Lower lobe of right lung (tissue), 2 donors: Measurements from ENCODE around the gene DAP. TPM values are rescaled to one million over a fixed set of nuclear protein-coding genes. Genes with fewer than 3 reads are reported as not detected.

ENCODE experiments used
- ATAC-seq, 2 donors: fragments of 200-7000 bp; cut with Tn5 transposase; one replicate each; pipeline ENCODE4 v1.9.1; 2020 to 2022; ENCODE audit warnings: mild to moderate bottlenecking in 2 of 2, moderate library complexity in 2 of 2
- DNase-seq: peaks from one replicate; pipeline ENCODE4 v3.0.0-alpha.2; 2020
- H3K27ac ChIP-seq: fragments of 200-600 bp; one replicate; pipeline ENCODE4 v1.8.0; 2022
- H3K27me3 ChIP-seq: fragments of 200-600 bp; one replicate; pipeline ENCODE4 v1.8.0; 2022; ENCODE audit warnings: low read depth
- H3K36me3 ChIP-seq: fragments of 200-600 bp; one replicate; pipeline ENCODE4 v1.8.0; 2022; ENCODE audit warnings: mild to moderate bottlenecking
- H3K4me1 ChIP-seq: fragments of 200-600 bp; one replicate; pipeline ENCODE4 v1.8.0; 2022
- H3K4me3 ChIP-seq: fragments of 200-600 bp; one replicate; pipeline ENCODE4 v1.8.0; 2022; ENCODE audit warnings: mild to moderate bottlenecking
- H3K9me3 ChIP-seq: fragments of 200-600 bp; one replicate; pipeline ENCODE4 v1.8.0; 2022
- CTCF ChIP-seq: fragments of 200-600 bp; IDR thresholded peaks from one replicate; pipeline ENCODE4 v1.8.0; 2022; ENCODE audit warnings: antibody characterized with exemption, mild to moderate bottlenecking
- intact Hi-C: fragments of 100-400 bp; cut with DNase I; formaldehyde crosslinking; loops from one replicate; pipeline ENCODE4 v1.11.0; 2022
- total RNA-seq: library from RNA; stranded (reverse); fragmentation: NEBNext Ultra II Directional; extraction: Animal tissue kit (Norgen Biotek cat#: 25700); gene quantifications from one replicate; pipeline ENCODE4 v1.2.1, GENCODE V29; 2021
- donor health status: DM: no; HTN: yes; CAD: no; lungs with severe emphysema.

Gene DAP
- total RNA-seq, 1 donor from 2014 or later = 89.8 TPM

GRCh38 chr5:10672146-10673016, 88.7 kb downstream of the DAP start:
- no peaks in the 10 kb centered on the region for H3K27me3 ChIP-seq
- H3K4me3 ChIP-seq = no peak overlapping the region
- intact Hi-C loops = no loop called here
- TF ChIP-seq CTCF = no peak
- no peak overlapping the region for H3K27ac ChIP-seq
- no peaks in the 10 kb centered on the region for H3K9me3 ChIP-seq
- H3K4me1 ChIP-seq = peaks cover 4% of the 10 kb centered on the region
- peaks cover under 1% of the 10 kb centered on the region for H3K36me3 ChIP-seq
- no peak for DNase-seq
- no peak for ATAC-seq

DNA sequence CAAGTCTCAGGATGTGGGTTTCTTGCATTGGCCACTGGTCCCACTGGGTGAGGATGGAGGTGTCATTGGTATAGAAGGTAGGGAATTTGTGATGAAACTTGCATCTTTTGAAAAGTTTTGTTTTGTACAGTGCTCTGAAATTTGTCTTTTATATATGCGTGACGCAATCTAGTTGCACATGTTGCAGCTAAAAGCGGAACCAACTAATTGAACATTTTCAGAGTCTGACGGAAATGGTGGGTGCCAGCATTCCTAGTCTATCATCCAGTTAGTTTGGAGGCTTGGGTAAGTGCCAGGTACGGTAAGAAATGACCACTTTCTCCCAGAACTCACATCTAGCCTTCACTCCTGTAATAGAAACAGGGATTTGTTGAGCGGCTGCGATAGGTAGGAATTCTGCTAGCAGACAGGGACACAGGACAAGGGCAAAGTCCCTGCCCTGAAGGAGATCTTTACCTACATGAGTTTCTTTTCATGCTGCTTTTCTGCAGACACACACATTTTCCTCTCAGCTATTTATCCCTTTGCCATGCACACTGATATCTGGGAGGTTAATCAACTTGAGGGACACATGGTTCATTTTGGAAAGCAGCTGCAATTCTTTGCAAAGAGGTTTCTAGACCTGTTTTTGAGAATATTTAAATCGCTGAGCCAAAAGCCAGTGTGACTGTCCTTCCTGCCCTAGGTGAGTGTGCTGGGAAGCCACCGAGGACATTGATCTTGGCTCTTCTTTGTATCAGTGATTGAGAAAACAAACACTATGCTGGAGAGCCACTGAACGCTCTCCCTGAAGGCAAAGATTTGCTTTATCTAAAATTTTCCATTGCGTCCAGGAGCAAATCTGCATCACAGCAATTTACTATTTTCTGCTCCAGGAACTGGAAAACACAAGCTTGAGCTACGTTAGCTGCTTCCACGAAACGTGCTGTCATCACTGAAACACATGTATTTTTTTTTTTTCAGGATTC, 89.7 kb downstream of the DAP start:
- DNase-seq (no peak), ATAC-seq (no peak)
- Histone ChIP-seq H3K9me3 (no peaks in the 10 kb centered on the region), H3K4me3 (no peak overlapping the region), H3K27me3 (no peaks in the 10 kb centered on the region), H3K36me3 (no peaks in the 10 kb centered on the region), H3K4me1 (peaks cover 4% of the 10 kb centered on the region), H3K27ac (no peak overlapping the region)
- intact Hi-C loops = no loop called here
- no peak for TF ChIP-seq CTCF

DNA sequence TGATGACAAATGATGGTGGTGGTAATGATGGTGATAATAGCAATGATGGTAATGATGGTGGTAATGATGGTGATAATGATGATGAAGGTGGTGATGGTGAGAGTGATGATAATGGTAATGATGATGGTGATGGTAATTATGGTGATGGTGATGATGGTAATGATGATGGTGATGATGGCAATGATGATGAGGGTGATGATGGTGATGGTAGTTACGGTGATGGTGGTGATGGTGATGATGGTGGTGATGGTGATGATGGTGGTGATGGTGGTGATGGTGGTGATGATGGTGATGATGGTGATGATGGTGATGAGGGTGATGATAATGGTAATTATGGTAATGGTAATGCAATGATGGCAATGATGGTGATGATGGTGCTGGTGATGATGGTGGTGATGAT, 91.1 kb downstream of the DAP start:
- Histone ChIP-seq H3K9me3 (no peaks in the 10 kb centered on the region), H3K36me3 (no peaks in the 10 kb centered on the region), H3K4me3 (no peak overlapping the region), H3K27ac (no peak overlapping the region), H3K4me1 (peaks cover 4% of the 10 kb centered on the region), H3K27me3 (no peaks in the 10 kb centered on the region)
- ATAC-seq (no peak), DNase-seq (no peak)
- no peak for TF ChIP-seq CTCF
- intact Hi-C loops = no loop called here

DNA sequence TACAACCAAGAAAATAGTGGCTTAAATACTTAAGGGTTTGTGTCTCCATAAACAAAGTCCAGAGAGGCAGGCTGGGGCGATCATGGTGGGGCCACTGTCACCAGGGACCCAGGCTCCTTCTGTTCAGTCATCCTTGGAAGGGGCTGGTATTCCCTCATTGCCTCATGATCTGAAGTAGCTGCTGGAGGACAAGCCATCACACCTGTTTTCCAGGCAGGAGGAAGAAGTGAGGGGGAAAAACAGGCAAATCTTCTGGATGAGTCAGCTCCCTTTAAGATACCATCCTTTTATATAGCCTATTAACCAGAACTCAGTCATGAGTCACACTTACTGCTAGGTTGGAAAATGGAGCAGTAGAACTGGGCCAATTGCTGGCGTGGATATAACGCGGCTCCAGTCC, 92.3 kb downstream of the DAP start:
- no peaks in the 10 kb centered on the region for H3K27me3 ChIP-seq
- no peak overlapping the region for H3K27ac ChIP-seq
- H3K9me3 ChIP-seq = no peaks in the 10 kb centered on the region
- ATAC-seq = no peak
- intact Hi-C loops = no loop called here
- H3K4me1 ChIP-seq = peaks cover 4% of the 10 kb centered on the region
- DNase-seq = no peak
- H3K4me3 ChIP-seq = no peak overlapping the region
- no peak for TF ChIP-seq CTCF
- no peaks in the 10 kb centered on the region for H3K36me3 ChIP-seq

- Histone ChIP-seq H3K27me3 (peaks cover under 1% of the 10 kb centered on the region), H3K36me3 (no peaks in the 10 kb centered on the region), H3K27ac (no peak overlapping the region), H3K4me1 (peaks cover 4% of the 10 kb centered on the region), H3K4me3 (no peak overlapping the region), H3K9me3 (no peaks in the 10 kb centered on the region)
- DNase-seq (no peak), ATAC-seq (no peak)
- intact Hi-C loops = no loop called here
- TF ChIP-seq CTCF = no peak
These were observed 93.5 kb downstream of the DAP start for GRCh38 chr5:10667431-10668057.
